Activated CD4-positive, alpha-beta T cell treated with anti-CD3 and anti-CD28 coated beads, Interleukin-2, amount 50 U/mL, for 1 hour (primary cell): ENCODE data around the gene GSTM5.
"Not testable (repeated sequence)": the region's sequence is repeated elsewhere in the genome, so short reads cannot be mapped to it uniquely, and the experiment has no call there.

Experiments used
- DNase-seq: peaks from one replicate; pipeline ENCODE4 v3.0.0-alpha.2; 2020

GSTM5 gene

DNA sequence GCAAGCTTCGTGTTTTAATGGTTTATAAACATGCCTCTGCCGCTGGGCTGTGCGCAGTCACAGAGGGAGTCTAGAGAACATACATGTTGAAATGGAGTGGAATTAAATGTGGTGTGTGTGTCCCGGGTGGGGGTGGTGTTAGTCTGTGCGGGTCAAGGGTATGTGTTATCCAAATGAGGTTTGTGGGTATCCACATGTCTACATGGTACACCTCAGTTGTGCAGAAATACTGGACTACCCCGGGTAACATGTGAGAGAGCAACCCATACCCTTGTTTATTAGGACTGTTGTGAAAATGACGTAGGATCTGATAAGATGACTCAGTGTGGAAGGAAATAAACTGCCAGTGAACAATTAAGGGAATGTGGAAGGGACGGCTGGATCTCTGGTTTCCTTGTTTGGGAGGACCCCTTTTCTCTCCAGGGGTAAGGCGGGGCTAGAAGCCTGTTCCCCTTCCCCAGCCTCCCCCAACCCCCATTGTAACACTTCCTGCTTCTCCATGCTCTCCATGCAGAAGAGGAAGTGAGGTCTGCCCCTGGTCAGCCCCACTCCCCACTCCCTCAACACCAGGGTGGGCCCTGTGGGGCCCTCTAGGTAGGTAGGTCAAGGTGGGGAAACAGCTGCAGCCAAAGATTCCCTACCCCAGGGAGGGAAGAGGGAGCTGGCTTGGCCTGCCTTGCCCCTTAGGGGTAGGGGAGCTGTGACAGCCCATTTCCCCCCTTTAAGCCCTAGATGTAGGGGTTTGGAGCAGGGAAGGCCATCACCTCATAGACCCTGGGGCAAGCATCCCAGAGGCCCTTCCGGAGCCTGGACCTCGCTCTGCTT, 51.0 kb downstream of the GSTM5 start:
- DNase-seq: no peak

DNA sequence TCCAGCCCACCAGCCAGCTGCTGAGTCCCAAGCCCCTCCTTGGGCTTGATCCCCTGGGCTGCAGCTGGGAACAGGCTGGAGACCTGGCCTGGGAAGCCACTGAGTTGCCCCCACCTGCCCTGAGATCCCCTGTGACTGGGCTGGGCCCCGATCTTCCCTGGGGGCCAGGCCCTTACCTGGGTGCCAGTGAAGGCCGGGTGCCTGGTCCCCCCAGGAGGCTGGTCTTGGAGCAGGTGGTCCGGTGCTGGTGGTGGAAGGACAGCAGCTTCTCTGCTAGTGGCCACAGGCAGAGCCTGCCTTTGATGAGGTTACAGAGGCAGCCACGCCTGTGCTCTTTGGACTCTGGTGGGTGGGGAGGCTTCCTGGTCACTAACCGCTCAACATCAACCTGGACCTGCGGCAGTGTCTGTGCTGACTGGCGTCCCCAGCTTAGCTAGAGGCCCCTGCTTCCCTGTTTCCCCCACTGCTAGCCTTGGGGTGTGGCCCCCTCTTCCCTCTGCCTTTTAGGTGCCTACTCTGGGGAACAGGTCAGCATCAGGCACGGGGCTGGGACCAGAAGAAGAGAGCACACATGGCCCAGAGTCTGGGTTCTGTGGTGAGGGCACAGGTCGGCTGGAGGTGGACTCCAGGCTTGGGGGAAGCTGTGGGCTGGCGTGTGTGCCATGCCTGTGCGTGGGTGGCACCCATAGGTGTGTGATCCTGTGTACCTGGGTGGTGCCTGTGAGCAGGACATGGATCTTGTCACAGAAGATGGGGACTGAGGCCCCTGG, 51.8 kb downstream of the GSTM5 start, which contains the start of gene EPS8L3:
Gene EPS8L3, minus strand, starts transcription at position 278 of the 770 bp plus-strand sequence. CDS start 2,174 bp downstream, outside the sequence.
- no peak for DNase-seq

- no peak for DNase-seq
These were observed 52.8 kb downstream of the GSTM5 start for GRCh38 chr1:109764561-109765482.

GRCh38 chr1:109765483-109765815, 53.4 kb downstream of the GSTM5 start:
- DNase-seq: no peak

DNA sequence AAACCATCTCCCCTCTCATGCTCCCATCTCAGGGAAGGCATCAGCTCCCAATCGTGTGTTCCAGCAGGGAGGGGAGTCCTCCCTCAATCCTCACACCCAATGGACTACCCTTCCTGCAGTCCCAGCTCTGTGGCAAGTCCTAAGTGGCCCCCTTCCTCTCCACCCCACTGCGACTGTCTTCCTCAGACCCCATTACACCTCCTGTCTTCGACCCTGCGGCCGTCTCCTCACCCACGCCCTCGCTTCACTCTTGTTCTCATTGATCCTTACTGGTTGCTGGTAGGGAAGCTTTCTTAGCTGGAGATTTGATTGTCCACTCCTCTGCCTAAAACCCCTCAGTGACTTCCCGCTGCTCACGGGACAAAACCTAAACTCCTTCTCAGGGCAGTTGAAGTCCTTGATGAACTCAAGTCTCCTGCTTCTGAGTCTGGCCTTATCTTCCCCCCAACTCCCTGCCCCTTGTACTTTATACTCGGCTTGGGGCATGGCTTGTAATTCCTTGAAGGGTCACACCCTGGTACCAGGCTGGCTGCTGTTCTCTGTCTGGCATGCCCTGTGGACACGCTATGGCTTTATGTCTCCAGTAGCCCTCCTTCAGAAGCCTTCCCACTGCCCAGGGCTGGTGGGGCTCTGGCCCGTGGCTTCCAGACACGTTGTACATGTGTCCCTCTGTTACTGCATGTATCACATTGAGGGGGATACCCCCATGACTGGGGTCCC, 54.0 kb downstream of the GSTM5 start:
- no peak for DNase-seq

DNA sequence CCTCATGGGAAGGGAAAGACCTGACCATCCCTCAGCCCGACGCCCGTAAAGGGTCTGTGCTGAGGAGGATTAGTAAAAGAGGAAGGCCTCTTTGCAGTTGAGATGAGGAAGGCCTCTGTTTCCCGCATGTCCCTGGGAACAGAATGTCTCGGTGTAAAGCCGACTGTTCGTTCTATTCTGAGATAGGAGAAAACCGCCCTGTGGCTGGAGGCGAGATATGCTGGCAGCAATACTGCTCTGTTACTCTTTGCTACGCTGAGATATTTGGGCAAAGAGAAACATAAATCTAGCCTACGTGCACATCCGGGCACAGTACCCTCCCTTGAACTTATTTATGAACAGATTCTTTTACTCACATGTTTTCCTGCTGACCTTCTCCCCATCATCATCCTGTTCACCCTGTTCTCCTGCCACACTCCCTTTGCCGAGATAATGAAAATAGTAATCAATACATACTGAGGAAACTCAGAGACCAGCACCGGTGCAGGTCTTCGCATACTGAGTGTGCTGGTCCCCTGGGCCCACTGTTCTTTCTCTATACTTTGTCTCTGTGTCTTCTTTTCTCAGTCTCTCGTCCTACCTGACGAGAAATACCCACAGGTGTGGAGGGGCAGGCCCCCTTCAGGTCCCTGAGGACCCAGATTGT, 55.1 kb downstream of the GSTM5 start:
- not testable (repeated sequence) for DNase-seq
